PFSK-1 (cell line): ENCODE data around the gene COX7A2.

Experiments
- FOXP2 ChIP-seq: optimal IDR thresholded peaks from 2 replicates; pipeline ENCODE3; 2011; ENCODE audit warnings: borderline replicate concordance, control low read depth, inconsistent platforms; ENCODE audit not compliant: insufficient read depth; ENCODE audit errors: extremely low read length, extremely low read depth
- POLR2AphosphoS5 ChIP-seq: IDR thresholded peaks from 2 replicates; pipeline ENCODE4 v1.6.1; 2012; ENCODE audit warnings: low read depth, mild to moderate bottlenecking, control low read depth, low read length, moderate library complexity
- REST ChIP-seq, 2 experiments: IDR thresholded peaks; 2 replicates each; pipeline versions ENCODE4 v1.6.1 to v1.8.0; 2011 to 2012; ENCODE audit warnings: low read depth in 2 of 2, low read length in 2 of 2, control low read depth in 1 of 2, inconsistent platforms in 1 of 2, mild to moderate bottlenecking in 1 of 2, moderate library complexity in 1 of 2; ENCODE audit not compliant: insufficient read depth in 1 of 2
- SIN3A ChIP-seq: IDR thresholded peaks from 2 replicates; pipeline ENCODE4 v1.6.1; 2012; ENCODE audit warnings: mild to moderate bottlenecking, low read length, moderate library complexity, borderline replicate concordance; ENCODE audit not compliant: insufficient read depth
- TAF1 ChIP-seq: IDR thresholded peaks from 2 replicates; pipeline ENCODE4 v1.6.1; 2012; ENCODE audit warnings: low read length, control low read depth, borderline replicate concordance; ENCODE audit not compliant: insufficient read depth

GRCh38 chr6:75236630-75237029, 7.0 kb downstream of the COX7A2 start:
- TF ChIP-seq TAF1 (no peak), REST (IDR thresholded peaks at IDR 0.05; ENCODE audit: insufficient read depth in 1 of 2, low read depth in 2 of 2, low read length in 2 of 2) (no peak), POLR2AphosphoS5 (no peak), SIN3A (no peak), FOXP2 (no peak)
